Colonic mucosa (tissue), 4 donors: ENCODE data around the gene STX7. TPM values are rescaled to one million over a fixed set of nuclear protein-coding genes. Genes with fewer than 3 reads are reported as not detected.

ENCODE experiments used
- DNase-seq: peaks from one replicate; pipeline ENCODE4 v3.0.0-alpha.2; 2020
- H3K27ac ChIP-seq: fragments of 200-600 bp; one replicate; pipeline ENCODE4 v1.8.0; 2021
- H3K27me3 ChIP-seq: fragments of 200-600 bp; one replicate; pipeline ENCODE4 v1.8.0; 2021
- H3K36me3 ChIP-seq: fragments of 200-600 bp; one replicate; pipeline ENCODE4 v1.8.0; 2021
- H3K4me1 ChIP-seq: fragments of 200-600 bp; one replicate; pipeline ENCODE4 v1.8.0; 2021; ENCODE audit warnings: mild to moderate bottlenecking
- H3K4me3 ChIP-seq: fragments of 200-600 bp; one replicate; pipeline ENCODE4 v1.8.0; 2021
- H3K9ac ChIP-seq, 2 donors: one replicate each; pipeline ENCODE4 v1.7.0; 2013; ENCODE audit warnings: control low read depth in 2 of 2, low read depth in 2 of 2, low read length in 2 of 2
- H3K9me3 ChIP-seq: fragments of 200-600 bp; one replicate; pipeline ENCODE4 v1.8.0; 2021
- intact Hi-C: fragments of 100-400 bp; cut with DNase I; formaldehyde crosslinking; loops from one replicate; pipeline ENCODE4 v1.14.1; 2022
- total RNA-seq, 2 donors: library from RNA; stranded (reverse); fragmentation: NEBNext Ultra II Directional in 1 of 2; extraction: Animal tissue kit (Norgen Biotek cat#: 25700) in 1 of 2; gene quantifications; one replicate each; pipeline ENCODE4 v1.2.1, GENCODE V29; 2021
- TF ChIP-seq, protein P1 (sequence below): fragments of 200-600 bp; IDR thresholded peaks from one replicate; pipeline ENCODE4 v1.8.0; 2022; ENCODE audit warnings: antibody characterized with exemption, mild to moderate bottlenecking
- donor health status: healthy.
- donor health status: DM: no; HTN: no; CAD: no.
- donor health status: DM: no; HTN: no; CAD: no.

STX7 gene
- total RNA-seq, 2 donors from 2014 or later = 30.5 to 52.8 TPM

DNA sequence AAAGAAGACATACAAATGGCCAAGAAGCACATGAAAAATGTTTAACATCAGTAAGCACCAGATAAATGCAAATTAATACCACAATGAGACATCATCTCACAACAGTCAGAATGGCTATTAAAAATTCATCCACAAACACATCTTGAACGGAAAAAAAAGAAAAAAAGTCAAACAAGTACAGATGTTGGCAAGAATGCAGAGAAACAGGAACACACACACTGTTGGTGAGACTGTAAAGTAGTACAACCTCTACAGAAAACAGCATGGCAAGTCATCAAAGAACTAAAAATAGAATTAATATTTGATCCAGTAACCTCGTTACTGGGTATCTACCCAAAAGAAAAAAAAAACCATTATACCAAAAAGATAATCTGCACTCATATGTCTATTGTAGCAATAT is 6.5 kb downstream of the STX7 start:
- intact Hi-C loops = no loop called here
- Histone ChIP-seq H3K4me1 (peaks cover 6% of the 10 kb centered on the region), H3K9ac (no peak overlapping the region), H3K9me3 (no peaks in the 10 kb centered on the region), H3K27me3 (no peaks in the 10 kb centered on the region), H3K36me3 (no peaks in the 10 kb centered on the region), H3K4me3 (no peak overlapping the region), H3K27ac (no peak overlapping the region)
- TF ChIP-seq, protein P1, sequence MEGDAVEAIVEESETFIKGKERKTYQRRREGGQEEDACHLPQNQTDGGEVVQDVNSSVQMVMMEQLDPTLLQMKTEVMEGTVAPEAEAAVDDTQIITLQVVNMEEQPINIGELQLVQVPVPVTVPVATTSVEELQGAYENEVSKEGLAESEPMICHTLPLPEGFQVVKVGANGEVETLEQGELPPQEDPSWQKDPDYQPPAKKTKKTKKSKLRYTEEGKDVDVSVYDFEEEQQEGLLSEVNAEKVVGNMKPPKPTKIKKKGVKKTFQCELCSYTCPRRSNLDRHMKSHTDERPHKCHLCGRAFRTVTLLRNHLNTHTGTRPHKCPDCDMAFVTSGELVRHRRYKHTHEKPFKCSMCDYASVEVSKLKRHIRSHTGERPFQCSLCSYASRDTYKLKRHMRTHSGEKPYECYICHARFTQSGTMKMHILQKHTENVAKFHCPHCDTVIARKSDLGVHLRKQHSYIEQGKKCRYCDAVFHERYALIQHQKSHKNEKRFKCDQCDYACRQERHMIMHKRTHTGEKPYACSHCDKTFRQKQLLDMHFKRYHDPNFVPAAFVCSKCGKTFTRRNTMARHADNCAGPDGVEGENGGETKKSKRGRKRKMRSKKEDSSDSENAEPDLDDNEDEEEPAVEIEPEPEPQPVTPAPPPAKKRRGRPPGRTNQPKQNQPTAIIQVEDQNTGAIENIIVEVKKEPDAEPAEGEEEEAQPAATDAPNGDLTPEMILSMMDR = no peak
- DNase-seq = no peak

DNA sequence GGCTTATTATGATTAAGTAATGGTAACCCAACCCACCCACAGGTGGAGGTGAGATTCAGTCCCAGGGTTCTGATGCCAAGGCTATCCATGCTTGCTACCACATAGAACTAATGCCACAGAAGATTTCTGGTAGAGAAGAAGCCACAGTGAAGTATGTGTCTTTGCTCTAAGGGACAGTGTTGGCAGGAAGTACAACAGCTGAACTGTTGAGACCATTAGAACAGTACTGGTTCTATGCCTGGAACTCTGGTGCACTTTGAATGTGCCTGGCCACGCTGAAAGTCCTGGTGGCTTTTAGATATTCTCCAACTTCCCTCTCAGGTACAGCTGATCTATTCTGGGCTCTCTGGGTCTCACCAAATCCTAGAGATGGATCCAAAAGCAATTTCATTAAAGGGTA is 7.8 kb downstream of the STX7 start:
- Histone ChIP-seq H3K4me1 (peaks cover 2% of the 10 kb centered on the region), H3K9ac (no peak overlapping the region), H3K9me3 (no peaks in the 10 kb centered on the region), H3K4me3 (no peak overlapping the region), H3K27me3 (no peaks in the 10 kb centered on the region), H3K36me3 (no peaks in the 10 kb centered on the region), H3K27ac (no peak overlapping the region)
- intact Hi-C loops = no loop called here
- TF ChIP-seq, protein P1 = no peak
- DNase-seq = no peak

DNA sequence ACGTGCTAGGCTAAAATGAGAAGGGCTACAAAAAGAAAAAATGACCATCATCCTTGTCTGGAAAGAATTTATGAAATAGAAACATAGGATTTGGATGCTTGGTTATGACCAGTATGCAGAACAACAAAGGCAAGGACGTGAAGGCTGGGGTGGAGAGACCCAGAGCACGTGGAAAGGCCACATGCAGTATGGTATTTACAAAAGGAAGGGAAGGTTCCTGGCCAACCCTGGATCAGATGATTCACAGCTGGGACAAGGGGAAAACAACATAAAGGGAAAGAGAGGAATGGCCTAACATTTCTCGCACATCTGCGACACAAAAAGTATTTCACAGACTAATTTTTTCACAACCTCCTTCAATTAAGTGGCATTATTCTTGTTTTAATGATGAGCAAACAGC is 8.2 kb downstream of the STX7 start:
- Histone ChIP-seq H3K27me3 (no peaks in the 10 kb centered on the region), H3K4me3 (no peak overlapping the region), H3K9me3 (no peaks in the 10 kb centered on the region), H3K36me3 (no peaks in the 10 kb centered on the region), H3K9ac (no peak overlapping the region), H3K4me1 (peaks cover 2% of the 10 kb centered on the region), H3K27ac (no peak overlapping the region)
- DNase-seq = no peak
- TF ChIP-seq, protein P1 = no peak
- intact Hi-C loops = no loop called here

DNA sequence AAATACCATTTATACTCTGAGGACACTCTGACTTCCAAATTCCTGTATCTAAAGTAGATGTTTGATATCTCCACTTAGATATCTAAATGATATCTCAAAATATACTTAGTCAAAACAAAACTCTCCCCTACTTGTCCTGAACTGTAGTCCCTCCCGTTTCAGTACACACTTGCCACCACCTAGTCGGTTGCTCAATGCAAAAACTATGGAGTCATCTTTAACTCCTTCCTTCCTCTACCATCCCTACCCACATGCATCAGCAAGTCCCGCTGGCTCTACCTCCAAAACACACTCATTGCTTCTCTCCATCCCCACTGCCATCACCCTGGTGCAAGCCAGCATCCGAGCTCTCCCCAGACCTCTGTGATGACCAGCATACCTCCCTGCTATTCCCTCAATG is 13.2 kb downstream of the STX7 start:
- Histone ChIP-seq H3K36me3 (no peaks in the 10 kb centered on the region), H3K4me3 (no peak overlapping the region), H3K9ac (no peak overlapping the region), H3K27ac (no peak overlapping the region), H3K27me3 (no peaks in the 10 kb centered on the region), H3K9me3 (no peaks in the 10 kb centered on the region), H3K4me1 (no peaks in the 10 kb centered on the region)
- intact Hi-C loops = no loop called here
- TF ChIP-seq, protein P1 = no peak
- DNase-seq = no peak

DNA sequence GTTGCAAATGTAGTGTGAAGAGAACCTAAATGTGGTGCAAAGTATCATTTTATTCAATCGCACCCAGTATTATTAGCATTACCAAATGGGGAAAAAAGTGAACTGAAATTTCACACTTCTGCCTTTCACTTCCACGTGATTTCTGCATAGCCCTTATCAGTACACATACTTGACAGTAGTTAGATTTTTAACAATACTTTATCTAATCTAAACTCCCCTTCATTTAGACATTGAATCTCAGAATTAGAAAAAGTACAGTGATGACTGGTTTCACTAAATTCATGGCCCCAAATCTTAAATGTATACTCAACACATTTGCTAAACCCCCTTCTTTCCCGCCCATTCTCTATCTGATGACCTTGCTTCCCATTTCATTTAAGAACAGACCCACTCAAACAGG is 14.3 kb downstream of the STX7 start:
- TF ChIP-seq, protein P1 = no peak
- Histone ChIP-seq H3K36me3 (no peaks in the 10 kb centered on the region), H3K9ac (no peak overlapping the region), H3K27ac (no peak overlapping the region), H3K27me3 (no peaks in the 10 kb centered on the region), H3K4me3 (no peak overlapping the region), H3K9me3 (no peaks in the 10 kb centered on the region), H3K4me1 (no peaks in the 10 kb centered on the region)
- no peak for DNase-seq
- intact Hi-C loops = no loop called here
